SK-N-SH treated with all-trans-retinoic acid at 6 μM for 48 hours (cell line): ENCODE measurements around the gene MYLIP.

ENCODE experiments used
- ATAC-seq: fragments of 200-7000 bp; cut with Tn5 transposase; 3 replicates; pipeline ENCODE4 v1.9.1; 2020; ENCODE audit warnings: mild to moderate bottlenecking, moderate library complexity
- ARNTL ChIP-seq: fragments of 450-650 bp; formaldehyde crosslinking; IDR thresholded peaks from 2 replicates; pipeline ENCODE4 v1.5.0; 2020; ENCODE audit warnings: low read depth, mild to moderate bottlenecking, moderate library complexity, borderline replicate concordance
- BACH2 ChIP-seq: fragments of 250-450 bp; sonication (Bioruptor Pico); IDR thresholded peaks from 2 replicates; pipeline ENCODE4 v1.9.0; 2021; ENCODE audit warnings: mild to moderate bottlenecking, borderline replicate concordance
- GLIS3 ChIP-seq: fragments of 250-450 bp; sonication (Bioruptor Pico); IDR thresholded peaks from 2 replicates; pipeline ENCODE4 v1.5.0; 2020; ENCODE audit warnings: mild to moderate bottlenecking, moderate library complexity
- ISL1 ChIP-seq: fragments of 250-450 bp; sonication (Bioruptor Pico); IDR thresholded peaks from 2 replicates; pipeline ENCODE4 v2.1.2; 2022; ENCODE audit warnings: mild to moderate bottlenecking, moderate library complexity
- PPARA ChIP-seq: fragments of 250-450 bp; sonication (Bioruptor Pico); IDR thresholded peaks from 2 replicates; pipeline ENCODE4 v1.5.0; 2020; ENCODE audit warnings: mild to moderate bottlenecking, borderline replicate concordance
- RARB ChIP-seq: fragments of 250-450 bp; sonication (Bioruptor Pico); IDR thresholded peaks from 2 replicates; pipeline ENCODE4 v1.8.0; 2021; ENCODE audit warnings: mild to moderate bottlenecking, moderate library complexity
- SNAI2 ChIP-seq: fragments of 250-450 bp; sonication (Bioruptor Pico); IDR thresholded peaks from 2 replicates; pipeline ENCODE4 v1.5.0; 2020; ENCODE audit warnings: mild to moderate bottlenecking, moderate library complexity
- TCF4 ChIP-seq: fragments of 250-450 bp; sonication (Bioruptor Pico); IDR thresholded peaks from 2 replicates; pipeline ENCODE4 v1.8.0; 2021; ENCODE audit warnings: mild to moderate bottlenecking, moderate library complexity, borderline replicate concordance
- TOX ChIP-seq: fragments of 250-450 bp; sonication (Bioruptor Pico); IDR thresholded peaks from 2 replicates; pipeline ENCODE4 v1.8.0; 2021; ENCODE audit warnings: mild to moderate bottlenecking, moderate library complexity, borderline replicate concordance
- ZC3H10 ChIP-seq: fragments of 250-450 bp; sonication (Bioruptor Pico); IDR thresholded peaks from 2 replicates; pipeline ENCODE4 v1.5.1; 2021; ENCODE audit warnings: mild to moderate bottlenecking, moderate library complexity
- ZFP3 ChIP-seq: fragments of 250-450 bp; sonication (Bioruptor Pico); IDR thresholded peaks from 2 replicates; pipeline ENCODE4 v1.5.0; 2020; ENCODE audit warnings: mild to moderate bottlenecking, moderate library complexity
- ZFP30 ChIP-seq: fragments of 450-650 bp; formaldehyde crosslinking; IDR thresholded peaks from 2 replicates; pipeline ENCODE4 v1.5.0; 2022; ENCODE audit warnings: mild to moderate bottlenecking, moderate library complexity
- ZNF70 ChIP-seq: fragments of 450-650 bp; formaldehyde crosslinking; IDR thresholded peaks from 2 replicates; pipeline ENCODE4 v1.5.0; 2020; ENCODE audit warnings: mild to moderate bottlenecking, moderate library complexity
- ZNF8 ChIP-seq: fragments of 450-650 bp; formaldehyde crosslinking; IDR thresholded peaks from 2 replicates; pipeline ENCODE4 v1.5.0; 2020; ENCODE audit warnings: mild to moderate bottlenecking, moderate library complexity
- TF ChIP-seq, protein P1 (sequence below): fragments of 250-450 bp; sonication (Bioruptor Pico); IDR thresholded peaks from 2 replicates; pipeline ENCODE4 v1.8.0; 2020; ENCODE audit warnings: mild to moderate bottlenecking, moderate library complexity, borderline replicate concordance
- TF ChIP-seq, protein P2 (sequence below): fragments of 250-450 bp; sonication (Bioruptor Pico); IDR thresholded peaks from 2 replicates; pipeline ENCODE4 v1.5.1; 2020; ENCODE audit warnings: low read depth, mild to moderate bottlenecking, moderate library complexity
- TF ChIP-seq, protein P3 (sequence below): fragments of 250-450 bp; sonication (Bioruptor Pico); IDR thresholded peaks from 2 replicates; pipeline ENCODE4 v1.8.0; 2021; ENCODE audit warnings: low read depth, mild to moderate bottlenecking, moderate library complexity, borderline replicate concordance
- TF ChIP-seq, protein P4 (sequence below): fragments of 250-450 bp; sonication (Bioruptor Pico); IDR thresholded peaks from 2 replicates; pipeline ENCODE4 v1.5.0; 2020; ENCODE audit warnings: mild to moderate bottlenecking, moderate library complexity
- TF ChIP-seq, protein P5 (sequence below): fragments of 250-450 bp; sonication (Bioruptor Pico); IDR thresholded peaks from 2 replicates; pipeline ENCODE4 v1.5.1; 2021; ENCODE audit warnings: mild to moderate bottlenecking, moderate library complexity

MYLIP gene

DNA sequence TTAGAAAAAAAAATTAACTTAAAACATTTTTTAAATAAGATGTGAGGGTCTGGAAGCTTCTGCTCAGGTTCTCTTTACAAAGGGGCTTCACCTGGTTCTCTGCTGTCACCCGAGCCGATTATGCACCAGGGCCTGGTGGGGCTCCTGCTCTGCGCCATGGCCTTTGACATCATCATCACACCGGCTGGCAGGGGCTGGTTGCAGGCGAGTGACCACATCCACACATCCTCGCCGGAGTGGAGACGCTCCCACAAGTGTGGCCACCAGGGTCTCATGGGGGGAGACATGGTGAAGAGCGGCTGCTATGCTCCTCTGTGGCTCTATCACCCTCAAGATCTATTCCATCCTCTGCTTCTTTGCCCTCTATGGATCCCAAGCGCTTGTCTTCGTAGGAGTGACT lies 31.9 kb downstream of the MYLIP start:
- no peak for ATAC-seq
- TF ChIP-seq, protein P1, sequence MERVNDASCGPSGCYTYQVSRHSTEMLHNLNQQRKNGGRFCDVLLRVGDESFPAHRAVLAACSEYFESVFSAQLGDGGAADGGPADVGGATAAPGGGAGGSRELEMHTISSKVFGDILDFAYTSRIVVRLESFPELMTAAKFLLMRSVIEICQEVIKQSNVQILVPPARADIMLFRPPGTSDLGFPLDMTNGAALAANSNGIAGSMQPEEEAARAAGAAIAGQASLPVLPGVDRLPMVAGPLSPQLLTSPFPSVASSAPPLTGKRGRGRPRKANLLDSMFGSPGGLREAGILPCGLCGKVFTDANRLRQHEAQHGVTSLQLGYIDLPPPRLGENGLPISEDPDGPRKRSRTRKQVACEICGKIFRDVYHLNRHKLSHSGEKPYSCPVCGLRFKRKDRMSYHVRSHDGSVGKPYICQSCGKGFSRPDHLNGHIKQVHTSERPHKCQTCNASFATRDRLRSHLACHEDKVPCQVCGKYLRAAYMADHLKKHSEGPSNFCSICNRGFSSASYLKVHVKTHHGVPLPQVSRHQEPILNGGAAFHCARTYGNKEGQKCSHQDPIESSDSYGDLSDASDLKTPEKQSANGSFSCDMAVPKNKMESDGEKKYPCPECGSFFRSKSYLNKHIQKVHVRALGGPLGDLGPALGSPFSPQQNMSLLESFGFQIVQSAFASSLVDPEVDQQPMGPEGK (CRISPR knock-in tag): no peak
- TF ChIP-seq, protein P2, sequence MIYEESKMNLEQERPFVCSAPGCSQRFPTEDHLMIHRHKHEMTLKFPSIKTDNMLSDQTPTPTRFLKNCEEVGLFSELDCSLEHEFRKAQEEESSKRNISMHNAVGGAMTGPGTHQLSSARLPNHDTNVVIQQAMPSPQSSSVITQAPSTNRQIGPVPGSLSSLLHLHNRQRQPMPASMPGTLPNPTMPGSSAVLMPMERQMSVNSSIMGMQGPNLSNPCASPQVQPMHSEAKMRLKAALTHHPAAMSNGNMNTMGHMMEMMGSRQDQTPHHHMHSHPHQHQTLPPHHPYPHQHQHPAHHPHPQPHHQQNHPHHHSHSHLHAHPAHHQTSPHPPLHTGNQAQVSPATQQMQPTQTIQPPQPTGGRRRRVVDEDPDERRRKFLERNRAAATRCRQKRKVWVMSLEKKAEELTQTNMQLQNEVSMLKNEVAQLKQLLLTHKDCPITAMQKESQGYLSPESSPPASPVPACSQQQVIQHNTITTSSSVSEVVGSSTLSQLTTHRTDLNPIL (CRISPR knock-in tag): no peak
- TF ChIP-seq, protein P3, sequence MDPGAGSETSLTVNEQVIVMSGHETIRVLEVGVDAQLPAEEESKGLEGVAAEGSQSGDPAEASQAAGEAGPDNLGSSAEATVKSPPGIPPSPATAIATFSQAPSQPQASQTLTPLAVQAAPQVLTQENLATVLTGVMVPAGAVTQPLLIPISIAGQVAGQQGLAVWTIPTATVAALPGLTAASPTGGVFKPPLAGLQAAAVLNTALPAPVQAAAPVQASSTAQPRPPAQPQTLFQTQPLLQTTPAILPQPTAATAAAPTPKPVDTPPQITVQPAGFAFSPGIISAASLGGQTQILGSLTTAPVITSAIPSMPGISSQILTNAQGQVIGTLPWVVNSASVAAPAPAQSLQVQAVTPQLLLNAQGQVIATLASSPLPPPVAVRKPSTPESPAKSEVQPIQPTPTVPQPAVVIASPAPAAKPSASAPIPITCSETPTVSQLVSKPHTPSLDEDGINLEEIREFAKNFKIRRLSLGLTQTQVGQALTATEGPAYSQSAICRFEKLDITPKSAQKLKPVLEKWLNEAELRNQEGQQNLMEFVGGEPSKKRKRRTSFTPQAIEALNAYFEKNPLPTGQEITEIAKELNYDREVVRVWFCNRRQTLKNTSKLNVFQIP (CRISPR knock-in tag): no peak
- no peak for TF ChIP-seq TCF4
- TF ChIP-seq, all 23 proteins: peak for 0

DNA sequence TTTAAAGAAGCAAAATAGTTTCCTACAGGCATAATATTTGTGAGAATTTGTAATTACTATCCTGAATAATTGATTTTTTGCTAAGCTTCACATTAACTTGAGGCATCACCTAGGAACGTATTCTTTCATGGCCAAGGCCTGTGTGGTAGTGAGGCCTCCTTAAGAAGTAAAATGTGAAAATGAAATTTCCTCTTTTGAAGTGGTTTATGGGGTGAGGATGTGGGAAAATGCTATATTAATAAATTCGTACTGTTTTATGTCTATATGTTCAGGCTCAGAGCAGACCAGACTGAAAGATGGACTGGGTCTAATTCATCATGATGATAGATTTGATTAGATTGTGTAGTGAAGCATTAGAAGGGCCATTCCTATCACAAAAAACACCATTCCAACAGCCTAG lies 33.1 kb downstream of the MYLIP start:
- no peak for ATAC-seq
- TF ChIP-seq GLIS3 (no peak), ZNF8 (CRISPR knock-in tag) (no peak), ZC3H10 (CRISPR knock-in tag) (no peak), ISL1 (CRISPR knock-in tag) (no peak), TOX (CRISPR knock-in tag) (no peak), ZNF70 (no peak), TCF4 (no peak), BACH2 (CRISPR knock-in tag) (no peak), PPARA (CRISPR knock-in tag) (no peak), ZFP3 (CRISPR knock-in tag) (no peak), ARNTL (no peak), SNAI2 (CRISPR knock-in tag) (no peak), ZFP30 (CRISPR knock-in tag) (no peak), RARB (no peak)
- TF ChIP-seq, protein P1 (CRISPR knock-in tag): no peak
- TF ChIP-seq, protein P2 (CRISPR knock-in tag): no peak
- TF ChIP-seq, protein P4, sequence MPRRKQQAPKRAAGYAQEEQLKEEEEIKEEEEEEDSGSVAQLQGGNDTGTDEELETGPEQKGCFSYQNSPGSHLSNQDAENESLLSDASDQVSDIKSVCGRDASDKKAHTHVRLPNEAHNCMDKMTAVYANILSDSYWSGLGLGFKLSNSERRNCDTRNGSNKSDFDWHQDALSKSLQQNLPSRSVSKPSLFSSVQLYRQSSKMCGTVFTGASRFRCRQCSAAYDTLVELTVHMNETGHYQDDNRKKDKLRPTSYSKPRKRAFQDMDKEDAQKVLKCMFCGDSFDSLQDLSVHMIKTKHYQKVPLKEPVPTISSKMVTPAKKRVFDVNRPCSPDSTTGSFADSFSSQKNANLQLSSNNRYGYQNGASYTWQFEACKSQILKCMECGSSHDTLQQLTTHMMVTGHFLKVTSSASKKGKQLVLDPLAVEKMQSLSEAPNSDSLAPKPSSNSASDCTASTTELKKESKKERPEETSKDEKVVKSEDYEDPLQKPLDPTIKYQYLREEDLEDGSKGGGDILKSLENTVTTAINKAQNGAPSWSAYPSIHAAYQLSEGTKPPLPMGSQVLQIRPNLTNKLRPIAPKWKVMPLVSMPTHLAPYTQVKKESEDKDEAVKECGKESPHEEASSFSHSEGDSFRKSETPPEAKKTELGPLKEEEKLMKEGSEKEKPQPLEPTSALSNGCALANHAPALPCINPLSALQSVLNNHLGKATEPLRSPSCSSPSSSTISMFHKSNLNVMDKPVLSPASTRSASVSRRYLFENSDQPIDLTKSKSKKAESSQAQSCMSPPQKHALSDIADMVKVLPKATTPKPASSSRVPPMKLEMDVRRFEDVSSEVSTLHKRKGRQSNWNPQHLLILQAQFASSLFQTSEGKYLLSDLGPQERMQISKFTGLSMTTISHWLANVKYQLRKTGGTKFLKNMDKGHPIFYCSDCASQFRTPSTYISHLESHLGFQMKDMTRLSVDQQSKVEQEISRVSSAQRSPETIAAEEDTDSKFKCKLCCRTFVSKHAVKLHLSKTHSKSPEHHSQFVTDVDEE (CRISPR knock-in tag): no peak
- TF ChIP-seq, protein P5, sequence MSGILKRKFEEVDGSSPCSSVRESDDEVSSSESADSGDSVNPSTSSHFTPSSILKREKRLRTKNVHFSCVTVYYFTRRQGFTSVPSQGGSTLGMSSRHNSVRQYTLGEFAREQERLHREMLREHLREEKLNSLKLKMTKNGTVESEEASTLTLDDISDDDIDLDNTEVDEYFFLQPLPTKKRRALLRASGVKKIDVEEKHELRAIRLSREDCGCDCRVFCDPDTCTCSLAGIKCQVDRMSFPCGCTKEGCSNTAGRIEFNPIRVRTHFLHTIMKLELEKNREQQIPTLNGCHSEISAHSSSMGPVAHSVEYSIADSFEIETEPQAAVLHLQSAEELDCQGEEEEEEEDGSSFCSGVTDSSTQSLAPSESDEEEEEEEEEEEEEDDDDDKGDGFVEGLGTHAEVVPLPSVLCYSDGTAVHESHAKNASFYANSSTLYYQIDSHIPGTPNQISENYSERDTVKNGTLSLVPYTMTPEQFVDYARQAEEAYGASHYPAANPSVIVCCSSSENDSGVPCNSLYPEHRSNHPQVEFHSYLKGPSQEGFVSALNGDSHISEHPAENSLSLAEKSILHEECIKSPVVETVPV (CRISPR knock-in tag): no peak
- TF ChIP-seq, protein P3 (CRISPR knock-in tag): no peak
